HK-2 (cell line): Measurements from ENCODE around the gene GALNT6.
A peak's percentile ranks its signal among the peaks of the same experiment; 100 is the strongest.

ENCODE experiments used
- DNase-seq: peaks from one replicate; pipeline ENCODE4 v3.0.0-alpha.2; 2018; ENCODE audit not compliant: unreplicated experiment

Gene GALNT6

DNA sequence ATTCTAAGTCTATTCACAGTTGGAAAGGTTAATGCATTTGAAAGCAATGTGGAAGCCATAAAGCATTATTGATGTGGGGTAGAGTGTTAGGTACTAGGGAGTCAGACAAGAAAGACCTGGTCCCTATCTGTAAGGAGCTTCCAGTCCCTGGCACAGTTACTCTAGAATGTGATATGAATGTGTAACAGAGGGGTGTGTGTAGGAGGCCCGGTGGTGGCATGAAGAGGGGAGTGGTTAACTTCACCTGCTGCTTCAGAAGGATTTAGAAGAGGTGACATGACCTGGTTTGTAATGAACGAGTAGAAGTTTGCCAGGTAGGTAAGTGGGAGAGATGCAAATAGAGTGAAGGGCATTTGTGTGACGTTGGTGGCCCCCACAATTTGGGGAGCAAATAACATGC, 15.1 kb upstream of the GALNT6 start:
- DNase-seq: no peak

DNA sequence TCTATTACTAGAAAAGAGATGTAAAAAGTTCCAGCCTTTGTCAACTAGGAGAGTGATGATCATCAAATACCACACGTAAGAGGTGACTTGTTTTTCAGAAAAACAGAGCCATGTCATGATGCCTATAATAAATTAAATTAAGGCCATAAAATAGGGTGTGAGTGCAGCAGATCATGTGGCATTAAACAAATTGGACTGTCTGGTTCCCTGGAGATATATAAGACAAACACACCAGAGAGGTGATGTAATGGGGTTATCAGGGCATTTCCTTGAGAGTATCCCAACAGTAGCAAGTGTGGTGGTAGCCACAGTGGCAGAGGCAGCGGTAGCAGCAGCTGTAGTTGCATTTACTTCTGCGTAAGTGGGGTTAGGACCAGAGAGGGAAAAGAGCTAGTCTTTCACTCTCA, 14.6 kb upstream of the GALNT6 start:
- DNase-seq: no peak

DNA sequence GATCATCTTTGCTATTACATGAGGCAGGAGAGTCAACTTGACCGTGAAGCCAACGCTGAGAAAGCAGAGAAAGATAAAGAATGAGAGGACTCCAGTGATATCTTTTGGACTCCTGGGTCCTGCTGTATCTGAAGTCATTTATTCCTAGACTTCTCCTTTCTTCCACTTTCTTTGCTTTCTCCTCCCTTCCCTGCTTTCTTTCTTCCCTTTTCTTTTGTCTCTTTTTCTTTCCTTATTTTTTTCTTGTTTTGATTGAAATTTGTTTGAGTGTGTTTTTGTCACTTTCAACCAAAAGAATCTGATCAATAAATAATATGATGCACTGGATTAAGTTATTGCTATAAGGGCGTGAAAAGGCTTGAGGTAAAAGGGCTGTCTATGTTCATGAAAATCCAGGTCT, 13.4 kb upstream of the GALNT6 start:
- DNase-seq: no peak

DNA sequence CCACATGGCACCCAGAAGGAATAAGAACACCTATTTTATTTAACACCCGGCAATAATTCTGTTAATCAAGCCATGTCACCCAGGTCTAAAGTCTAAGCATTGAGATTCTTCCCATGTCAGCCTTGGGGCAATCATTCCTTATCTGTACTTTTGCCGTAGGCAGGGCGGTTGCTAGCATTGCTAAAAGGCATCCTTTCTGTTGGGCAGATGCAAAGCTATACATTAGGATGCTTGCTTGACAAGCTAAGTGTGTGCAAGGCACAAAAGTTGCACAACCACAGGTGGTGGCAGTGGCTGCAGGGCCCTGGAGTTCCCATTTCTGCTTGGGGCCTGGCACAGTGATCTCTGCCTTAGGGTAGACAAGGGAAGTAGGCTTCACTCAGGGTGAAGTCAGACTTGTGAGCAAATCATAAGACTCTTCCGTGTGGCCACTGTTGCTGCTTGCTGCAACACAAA, 12.5 kb upstream of the GALNT6 start:
- DNase-seq: no peak

DNA sequence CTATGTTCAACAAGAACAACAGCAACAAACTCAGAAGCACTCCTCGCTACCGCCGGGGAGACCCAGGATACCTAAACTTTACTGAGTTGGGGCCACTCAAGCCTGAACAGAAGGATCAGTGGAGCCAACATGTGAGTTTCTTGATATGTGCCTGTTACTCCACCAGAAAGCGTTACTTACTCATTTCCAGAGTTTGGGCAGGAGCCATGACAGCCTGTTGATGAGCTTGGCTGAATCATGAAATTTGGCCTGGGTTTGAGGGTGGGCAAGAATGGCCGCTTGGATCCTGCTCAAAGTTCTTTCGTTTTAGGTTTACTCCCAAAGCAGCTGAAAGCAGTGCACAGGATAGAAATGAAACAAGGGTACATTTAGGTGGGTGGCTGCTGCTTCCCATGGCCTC, 12.0 kb upstream of the GALNT6 start:
- DNase-seq: no peak

DNA sequence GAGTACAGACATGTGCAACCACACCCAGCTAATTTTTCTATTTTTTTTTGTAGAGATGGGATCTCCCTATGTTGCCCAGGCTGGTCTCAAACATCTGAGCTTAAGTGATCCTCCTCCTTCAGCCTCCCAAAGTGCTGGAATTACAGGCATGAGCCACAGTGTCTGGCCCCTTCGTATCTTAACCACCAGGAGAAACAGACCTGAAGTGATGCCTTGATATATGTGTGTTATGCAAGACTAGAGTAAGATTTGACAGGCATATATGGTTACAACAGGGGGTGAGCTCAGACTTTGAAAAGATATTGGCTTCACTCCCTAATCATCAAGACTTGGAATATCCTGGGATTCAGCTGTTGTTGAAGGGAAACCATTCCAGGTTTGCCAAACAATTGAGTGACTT, 10.7 kb upstream of the GALNT6 start:
- no peak for DNase-seq

DNA sequence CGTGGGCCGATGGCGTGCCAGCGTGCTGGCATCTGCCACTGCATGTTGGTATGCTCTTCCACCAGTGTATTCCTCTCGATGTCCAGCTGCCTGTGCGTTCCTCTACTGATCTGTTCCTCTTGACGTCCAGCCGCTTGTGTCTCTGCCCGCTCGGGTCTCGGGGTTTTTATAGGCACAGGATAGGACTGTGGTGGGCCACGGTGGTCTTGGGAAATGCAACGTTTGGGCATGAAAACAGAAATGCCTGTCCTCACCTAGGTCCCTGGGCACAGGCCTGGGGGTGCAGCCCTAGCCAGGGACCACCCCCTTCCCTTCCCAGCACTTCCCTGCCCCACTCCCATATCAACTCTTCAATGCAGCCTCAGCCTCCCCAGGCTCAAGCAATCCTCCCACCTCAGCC, 10.3 kb upstream of the GALNT6 start:
- no peak for DNase-seq

DNA sequence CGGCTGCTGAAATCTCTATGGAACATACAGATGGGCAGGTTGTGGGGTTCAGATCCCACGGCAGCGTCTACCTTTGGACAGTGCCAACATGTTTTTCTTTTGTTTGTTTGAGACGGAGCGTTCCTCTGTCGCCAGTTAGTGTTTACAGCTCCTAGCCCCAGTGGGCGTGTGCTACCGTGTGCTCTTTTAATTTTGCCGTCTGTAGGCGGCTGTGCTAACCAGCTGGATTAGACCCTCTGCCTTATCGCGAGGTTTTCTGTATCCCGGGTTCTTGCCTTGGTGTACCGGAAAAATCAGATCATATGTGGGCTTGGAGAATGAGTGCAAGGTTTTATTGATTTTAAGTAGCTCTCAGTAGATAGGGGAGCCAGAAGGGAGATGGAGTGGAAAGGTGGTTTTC, 9.8 kb upstream of the GALNT6 start:
- DNase-seq: no peak

DNA sequence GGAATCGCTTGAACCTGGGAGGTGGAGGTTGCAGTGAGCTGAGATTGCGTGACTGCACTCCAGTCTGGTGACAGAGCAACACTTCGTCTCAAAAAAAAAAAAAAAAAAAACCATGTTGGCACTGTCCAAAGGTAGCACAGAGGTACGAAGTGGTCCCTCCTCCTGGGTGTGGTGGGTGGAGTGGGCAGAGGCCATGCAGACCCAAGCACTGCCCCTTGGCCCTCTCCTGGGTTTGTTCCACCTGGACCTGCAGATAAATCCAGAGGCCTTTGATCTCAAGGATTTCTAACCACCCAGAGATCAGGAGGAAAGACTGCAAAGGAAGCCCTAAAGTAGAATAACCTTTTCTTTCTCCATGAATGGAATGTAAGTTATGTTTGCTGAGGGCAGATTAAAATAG, 8.7 kb upstream of the GALNT6 start:
- no peak for DNase-seq

DNA sequence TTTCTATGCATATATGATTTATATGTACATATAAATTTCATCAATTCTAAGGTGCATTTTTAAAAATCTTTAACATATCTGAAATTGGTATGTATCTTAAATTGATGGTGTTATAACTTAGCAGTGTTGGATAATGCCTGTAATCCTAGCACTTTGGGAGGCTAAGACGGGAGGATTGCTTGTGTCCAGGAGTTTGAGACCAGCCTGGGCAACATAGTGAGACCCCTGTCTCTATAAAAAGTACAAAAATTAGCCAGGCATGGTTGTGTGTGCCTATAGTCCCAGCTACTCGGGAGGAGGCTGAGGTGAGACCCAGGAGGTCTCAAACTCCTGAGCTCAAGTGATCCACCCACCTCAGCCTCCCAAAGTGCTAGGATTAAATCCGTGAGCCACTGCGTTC, 6.5 kb upstream of the GALNT6 start:
- DNase-seq: no peak

DNA sequence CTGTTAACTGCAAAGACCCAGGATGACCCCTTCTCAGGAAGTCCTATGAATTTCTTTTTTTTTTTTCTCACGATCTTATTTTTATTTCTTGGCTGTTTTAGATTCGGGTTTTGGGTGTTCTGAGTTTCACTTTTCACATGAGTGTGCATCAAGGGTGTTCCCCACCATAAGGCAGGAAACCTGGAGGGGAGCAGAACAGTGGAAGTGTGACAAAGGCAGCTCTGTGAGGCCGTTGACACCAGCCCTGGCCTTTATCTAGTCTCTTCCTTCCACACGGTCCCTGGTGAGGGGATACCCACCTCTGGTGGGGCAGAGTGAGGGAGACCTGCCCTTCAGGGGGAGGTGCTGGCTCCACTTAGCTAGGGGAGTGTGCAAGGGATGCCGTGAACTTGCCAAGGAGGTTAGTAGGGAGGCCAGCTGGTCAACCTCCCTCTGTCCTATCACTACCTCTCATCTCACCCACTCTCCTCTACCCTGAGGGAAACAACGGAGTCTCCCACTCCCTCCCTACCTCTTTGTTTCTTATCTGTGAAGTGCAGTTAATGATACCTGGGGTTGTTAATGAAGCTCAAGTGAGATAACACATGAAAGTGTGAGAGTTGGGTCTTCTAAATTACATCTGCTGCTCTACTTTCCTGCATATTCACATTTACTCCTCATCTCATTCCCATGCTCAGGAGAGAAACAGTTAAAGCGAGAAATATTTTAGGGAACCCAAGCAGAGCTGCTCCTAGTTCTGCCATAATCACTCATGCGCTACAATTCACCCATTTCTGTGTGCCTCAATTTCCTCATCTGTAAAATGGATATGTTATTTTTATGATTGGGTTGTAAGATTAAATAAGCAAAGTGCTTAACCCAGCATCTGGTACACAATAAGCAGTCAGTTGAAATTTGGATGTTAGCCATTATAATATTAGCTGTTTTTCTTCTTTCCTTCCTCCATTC, 4.4 kb upstream of the GALNT6 start:
- no peak for DNase-seq

DNA sequence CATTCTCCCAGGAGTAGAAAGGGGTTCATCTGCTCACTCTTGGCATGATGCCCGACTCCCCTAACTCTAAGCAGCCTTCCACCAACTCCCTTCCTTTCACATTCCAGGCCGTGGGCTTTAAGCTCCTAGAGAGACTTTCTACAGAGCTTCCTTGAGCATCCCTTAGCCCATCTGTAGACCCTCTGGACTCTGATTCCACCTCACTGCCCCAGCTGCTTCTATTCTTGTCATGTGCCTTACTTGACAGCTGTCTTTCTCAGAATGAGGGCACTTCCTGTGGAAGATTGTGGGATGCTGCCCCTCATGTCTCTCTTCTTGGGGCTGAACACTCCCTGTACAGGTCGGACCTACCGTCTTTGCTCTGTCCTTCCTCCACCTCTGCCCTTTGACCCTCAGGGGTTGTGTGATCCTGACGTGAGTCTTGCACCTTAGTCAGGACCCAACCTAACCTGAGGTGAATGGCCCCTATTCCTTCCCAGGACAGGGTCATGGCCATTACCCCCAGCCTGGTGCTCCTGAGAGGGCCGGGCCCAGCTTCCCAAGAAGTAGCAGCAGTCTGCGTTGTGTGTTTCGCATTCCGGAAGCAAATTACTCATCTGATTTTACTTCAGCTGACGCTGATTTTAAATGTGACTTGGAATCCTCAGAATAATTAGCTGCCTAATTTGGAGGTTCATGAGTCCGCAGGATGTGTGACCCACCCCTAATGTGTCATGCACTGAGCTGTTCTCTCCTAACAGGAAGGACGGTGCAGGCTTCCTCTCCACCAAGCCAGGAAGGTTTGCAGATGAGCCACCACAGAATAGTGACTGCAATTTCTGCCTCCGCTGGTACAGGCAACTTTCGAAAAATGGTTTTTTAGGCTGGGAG, 2.7 kb upstream of the GALNT6 start:
- DNase-seq: no peak

DNA sequence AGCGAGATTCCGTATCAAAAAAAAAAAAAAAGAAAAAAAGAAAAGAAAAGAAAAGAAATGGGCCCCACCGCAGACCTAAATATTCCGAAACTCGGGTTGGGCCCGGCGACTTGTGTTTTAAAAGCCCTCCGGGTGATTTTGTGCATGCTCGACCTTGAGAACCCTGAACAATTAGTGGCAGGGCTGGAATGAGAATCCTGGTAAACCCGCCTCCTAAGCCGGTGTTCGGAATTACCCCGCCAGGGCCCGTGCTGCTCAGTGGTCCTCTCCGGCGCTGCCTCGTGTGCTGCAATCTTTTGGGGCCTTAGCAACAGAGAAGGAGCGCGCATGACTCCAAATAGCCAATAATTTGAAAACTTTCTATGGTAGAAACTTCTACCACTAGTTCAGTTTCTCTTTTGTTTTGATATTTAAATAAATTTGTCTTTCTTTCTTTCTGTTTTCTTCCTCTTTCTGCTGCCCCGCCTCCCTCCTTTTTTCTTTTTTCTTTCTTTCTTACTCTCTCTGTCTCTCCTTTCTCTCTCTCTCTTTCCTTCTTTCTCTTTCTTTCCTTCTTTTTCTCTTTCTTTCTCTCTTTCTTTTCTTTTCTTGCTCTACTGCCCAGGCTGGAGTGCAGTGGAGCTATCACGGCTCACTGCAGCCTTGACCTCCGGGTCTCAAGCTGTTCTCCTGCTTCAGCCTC, 1.5 kb upstream of the GALNT6 start:
- no peak for DNase-seq

DNA sequence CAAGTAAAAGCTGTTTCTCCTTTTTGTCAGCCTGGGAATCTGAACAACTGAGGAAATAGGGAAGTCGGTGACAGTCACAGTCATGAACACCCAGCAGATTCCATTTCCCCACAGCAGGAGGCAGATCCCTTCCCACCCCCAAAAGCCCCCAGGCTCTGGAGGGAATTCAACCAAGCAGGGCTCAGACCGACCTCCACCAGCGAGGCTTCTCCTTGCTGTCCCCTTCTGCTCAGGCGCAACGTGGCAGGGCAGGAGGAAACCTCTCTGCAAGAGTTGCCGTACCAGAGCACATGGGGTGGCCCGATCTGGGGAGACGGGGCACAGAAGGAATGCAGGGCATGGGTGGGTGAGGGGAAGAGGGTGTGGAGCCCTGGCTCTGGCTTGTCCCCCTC, 319 bp downstream of the GALNT6 start:
- DNase-seq: no peak

DNA sequence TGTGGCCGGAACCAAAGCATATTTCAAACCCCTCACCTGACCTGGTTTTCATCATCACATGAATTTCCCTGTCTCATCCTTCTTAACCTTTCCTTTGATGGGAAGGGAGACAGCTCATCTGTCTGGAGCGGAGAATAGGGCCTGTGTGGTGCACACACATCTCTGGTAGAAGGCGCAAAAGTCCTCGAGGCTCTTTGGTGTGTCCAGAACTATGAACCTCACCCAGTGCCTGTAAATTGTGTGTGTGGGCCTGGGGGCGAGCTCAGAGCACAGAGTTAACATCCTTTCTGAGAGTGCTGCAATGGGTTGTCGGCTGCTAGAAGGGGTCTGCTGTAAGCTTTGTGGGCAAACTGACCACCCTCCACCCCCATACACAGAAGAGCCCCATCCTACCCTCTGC, 749 bp downstream of the GALNT6 start:
- no peak for DNase-seq

DNA sequence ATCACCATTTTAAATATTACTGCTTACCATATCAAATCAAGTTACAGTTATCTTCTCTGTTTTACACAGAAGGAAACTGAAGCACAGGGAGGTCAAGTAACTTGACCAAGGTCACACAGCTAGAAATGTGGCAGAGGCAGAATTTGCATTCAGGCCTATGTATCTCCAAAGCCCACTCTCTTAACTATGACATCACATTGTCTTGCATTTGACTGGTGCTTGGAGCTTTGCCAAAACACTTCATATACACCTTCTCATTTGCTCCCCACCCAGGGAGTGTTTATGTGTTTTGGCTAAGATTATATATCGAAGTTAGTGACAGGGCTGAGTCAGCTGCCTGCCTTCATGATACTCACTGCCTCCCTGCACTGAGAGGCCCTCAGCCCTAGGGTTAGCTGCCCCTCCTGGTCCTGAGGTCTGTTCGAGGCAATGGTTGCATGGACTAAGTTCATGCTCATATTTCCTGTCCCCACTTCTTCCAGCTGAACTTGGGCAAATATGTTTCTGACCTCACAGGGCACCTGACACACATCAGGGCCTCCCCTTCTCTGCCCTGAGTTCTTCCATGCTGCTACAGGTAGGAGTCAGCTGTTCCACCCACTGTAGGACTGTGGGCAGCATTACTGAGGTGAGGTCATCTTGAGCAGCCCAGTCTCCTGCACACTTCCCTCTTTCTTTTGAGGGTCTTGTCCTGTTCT, 1.8 kb downstream of the GALNT6 start:
- DNase-seq: peak; percentile 20

DNA sequence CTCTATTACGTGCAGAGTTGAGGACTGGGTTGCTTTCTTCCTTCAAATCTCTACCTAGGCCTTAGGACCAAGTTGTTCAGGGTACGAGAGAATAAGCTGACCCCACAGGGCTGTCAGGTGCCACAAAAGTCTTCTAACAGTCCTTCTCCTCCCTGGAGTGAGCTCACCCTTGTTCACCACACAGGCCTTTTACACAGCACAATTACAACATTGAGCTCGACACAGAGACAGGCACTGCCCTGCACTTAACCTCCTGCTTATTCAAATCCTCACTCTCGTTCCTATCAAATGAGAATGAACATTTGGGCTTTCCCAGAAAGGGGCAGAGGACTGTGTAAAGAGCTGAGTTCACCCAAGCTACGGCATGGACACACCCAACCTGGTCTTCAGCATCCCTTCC, 2.4 kb downstream of the GALNT6 start:
- no peak for DNase-seq

DNA sequence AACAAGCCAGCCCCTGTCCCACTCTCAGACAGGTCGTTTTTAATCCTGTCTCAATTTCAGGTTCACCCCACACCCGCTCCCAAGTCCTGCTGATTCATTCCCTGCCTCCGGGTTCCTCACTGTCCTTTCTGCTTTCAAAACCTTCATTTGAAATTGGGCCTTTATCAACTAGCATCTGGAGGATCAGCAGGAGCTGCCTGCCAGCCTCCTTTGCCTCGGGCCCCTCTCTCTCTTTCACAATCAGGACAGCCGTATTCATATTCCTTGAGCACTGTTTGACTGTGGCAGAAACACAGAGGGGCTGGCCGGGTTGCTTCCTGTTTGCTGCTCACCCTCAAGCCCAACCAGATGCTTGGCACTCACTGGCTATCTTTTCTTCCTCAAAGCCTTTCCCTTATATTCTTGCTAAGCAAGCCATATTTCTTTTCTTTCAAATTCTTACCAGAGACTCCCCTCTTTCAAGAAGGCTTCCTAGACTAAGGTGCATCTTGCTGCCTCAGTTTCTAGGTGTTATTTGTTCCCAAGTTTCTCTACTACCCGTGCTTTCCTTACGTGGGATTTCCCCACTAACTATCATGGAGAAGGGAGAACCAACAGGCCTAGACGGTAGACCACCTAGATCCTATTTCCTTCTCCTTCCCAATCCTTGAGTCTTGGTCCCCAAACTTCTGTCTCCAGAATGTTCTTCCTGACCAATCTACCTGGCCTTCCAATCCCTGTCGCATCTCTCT, 3.0 kb downstream of the GALNT6 start:
- DNase-seq: no peak

DNA sequence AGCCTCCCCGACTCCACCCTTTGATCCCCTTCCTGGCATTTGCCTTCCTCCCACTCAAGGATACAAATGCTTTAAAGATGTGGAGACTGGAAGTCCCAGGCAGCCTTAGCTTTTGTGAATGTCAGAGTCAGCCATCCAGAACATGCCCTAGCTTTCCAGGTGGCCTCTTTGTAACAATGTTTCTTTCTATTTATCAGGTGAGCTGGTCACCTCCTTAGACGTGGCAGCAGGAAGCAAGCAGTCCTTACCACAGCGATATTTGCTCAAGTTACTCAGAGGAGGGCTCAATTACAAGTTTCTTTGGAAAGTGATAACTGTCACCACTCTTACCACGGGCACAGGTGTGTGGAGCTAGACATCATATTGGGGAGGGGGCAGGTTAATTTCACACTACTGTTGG, 4.9 kb downstream of the GALNT6 start:
- no peak for DNase-seq

DNA sequence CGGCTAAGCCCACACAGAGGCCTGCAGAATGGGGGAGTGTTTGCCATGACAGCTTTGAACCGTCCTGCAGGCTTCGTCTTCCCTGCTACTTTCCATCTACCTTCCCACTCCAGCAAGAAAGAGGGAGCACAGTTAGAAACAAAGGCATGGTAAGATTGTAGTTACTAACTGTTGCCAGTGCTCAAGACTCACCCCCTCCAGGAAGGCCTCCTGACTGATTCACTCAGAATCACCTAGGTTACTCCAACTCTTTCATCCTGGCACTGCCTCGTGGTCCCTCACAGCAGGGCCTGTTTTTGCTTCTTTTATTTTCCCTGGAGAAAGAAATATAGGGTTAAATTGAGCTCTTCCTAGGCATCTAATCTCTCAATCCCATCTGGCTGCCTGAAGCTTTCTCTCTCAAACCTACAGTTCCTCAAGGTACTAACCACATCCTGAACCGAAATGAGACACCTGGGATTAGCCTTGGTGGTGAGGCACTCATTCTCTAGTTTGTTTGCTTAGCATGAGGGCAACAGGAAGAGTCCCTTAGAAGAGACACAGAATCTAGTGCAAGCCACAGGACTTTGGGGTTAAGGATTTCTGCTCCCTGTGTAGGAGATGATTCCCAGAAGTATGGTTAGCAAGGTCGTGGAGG, 7.8 kb downstream of the GALNT6 start:
- DNase-seq: no peak

DNA sequence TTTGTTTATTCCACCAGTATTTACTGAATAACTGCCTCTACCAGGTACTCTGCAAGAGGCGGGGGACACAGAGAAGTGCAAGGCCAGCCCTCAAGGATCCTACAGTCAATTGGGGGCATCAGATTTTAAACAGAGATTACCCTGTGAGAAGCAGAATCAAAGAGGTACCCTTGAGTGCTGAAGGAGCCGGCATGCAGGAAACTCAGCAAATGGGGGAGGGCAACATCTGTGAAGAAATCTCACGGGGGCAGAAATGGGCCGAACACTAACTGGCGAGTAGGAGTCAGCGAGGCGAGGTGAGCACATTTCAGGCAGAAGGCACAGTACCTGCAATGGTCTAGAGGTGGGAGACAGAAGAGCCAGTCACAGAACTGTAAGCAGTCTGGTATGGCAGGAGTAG, 9.0 kb downstream of the GALNT6 start:
- no peak for DNase-seq
